ENCODE data around the gene ENDOV.

The ENDOV gene

DNA sequence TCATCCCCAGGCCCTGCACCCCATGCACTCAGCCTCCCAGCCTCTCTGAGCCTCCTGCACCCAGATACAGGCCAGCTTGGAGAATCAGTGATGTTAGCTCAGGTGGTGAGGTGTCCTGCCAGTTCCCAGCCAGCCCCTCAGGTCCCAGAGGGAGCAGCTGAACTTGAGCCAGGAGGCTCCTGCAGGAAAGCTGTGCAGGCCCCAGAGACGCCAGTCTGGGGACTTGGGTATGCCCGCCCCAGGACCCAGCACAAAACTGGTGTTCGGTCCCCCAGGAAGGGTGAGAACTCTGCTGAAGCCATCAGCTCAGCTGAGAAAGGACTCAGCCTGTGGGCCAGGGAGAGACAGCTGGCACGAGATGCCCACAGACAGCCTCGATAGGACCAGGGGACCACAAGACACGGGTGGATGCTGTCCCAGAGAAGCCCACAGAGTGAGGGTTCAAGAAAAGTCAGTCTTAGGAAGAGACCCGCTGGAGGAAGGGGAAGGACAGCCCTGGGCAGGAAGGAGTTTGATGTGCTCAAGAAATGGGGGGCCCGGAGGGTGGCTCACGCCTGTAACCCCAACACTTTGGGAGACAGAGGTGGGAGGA lies 11.0 kb downstream of the ENDOV start:
- no peak overlapping the region for H3K27ac ChIP-seq (ENCODE audit: low read depth, low read length)
- H2AFZ ChIP-seq (ENCODE audit: low read length, unreplicated experiment), result no peak overlapping the region
- H3K79me2 ChIP-seq (ENCODE audit: control insufficient read depth, insufficient read depth, low read length, unreplicated experiment), result no peaks in the 10 kb centered on the region
- H3K27me3 ChIP-seq (ENCODE audit: insufficient read depth, low read length), result no peaks in the 10 kb centered on the region
- H3K4me3 ChIP-seq (ENCODE audit: low read depth, low read length), result no peak overlapping the region
- no peaks in the 10 kb centered on the region for H3K36me3 ChIP-seq (ENCODE audit: insufficient read depth, low read length)
- no peaks in the 10 kb centered on the region for H3K4me1 ChIP-seq (ENCODE audit: control insufficient read depth, insufficient read depth, low read length, unreplicated experiment)

- Histone ChIP-seq H3K27me3 (ENCODE audit: insufficient read depth, low read length) (no peaks in the 10 kb centered on the region), H3K27ac (ENCODE audit: low read depth, low read length) (no peak overlapping the region), H2AFZ (ENCODE audit: low read length, unreplicated experiment) (no peak overlapping the region), H3K36me3 (ENCODE audit: insufficient read depth, low read length) (no peaks in the 10 kb centered on the region), H3K4me3 (ENCODE audit: low read depth, low read length) (no peak overlapping the region), H3K79me2 (ENCODE audit: control insufficient read depth, insufficient read depth, low read length, unreplicated experiment) (no peaks in the 10 kb centered on the region), H3K4me1 (ENCODE audit: control insufficient read depth, insufficient read depth, low read length, unreplicated experiment) (no peaks in the 10 kb centered on the region)
Observed at GRCh38 chr17:80426671-80427326, 11.8 kb downstream of the ENDOV start.

- Histone ChIP-seq H3K27me3 (ENCODE audit: insufficient read depth, low read length) (no peaks in the 10 kb centered on the region), H3K36me3 (ENCODE audit: insufficient read depth, low read length) (no peaks in the 10 kb centered on the region), H3K79me2 (ENCODE audit: control insufficient read depth, insufficient read depth, low read length, unreplicated experiment) (no peaks in the 10 kb centered on the region), H2AFZ (ENCODE audit: low read length, unreplicated experiment) (no peak overlapping the region), H3K4me3 (ENCODE audit: low read depth, low read length) (no peak overlapping the region), H3K4me1 (ENCODE audit: control insufficient read depth, insufficient read depth, low read length, unreplicated experiment) (no peaks in the 10 kb centered on the region), H3K27ac (ENCODE audit: low read depth, low read length) (no peak overlapping the region)
Observed at GRCh38 chr17:80427366-80428282, 12.7 kb downstream of the ENDOV start.

DNA sequence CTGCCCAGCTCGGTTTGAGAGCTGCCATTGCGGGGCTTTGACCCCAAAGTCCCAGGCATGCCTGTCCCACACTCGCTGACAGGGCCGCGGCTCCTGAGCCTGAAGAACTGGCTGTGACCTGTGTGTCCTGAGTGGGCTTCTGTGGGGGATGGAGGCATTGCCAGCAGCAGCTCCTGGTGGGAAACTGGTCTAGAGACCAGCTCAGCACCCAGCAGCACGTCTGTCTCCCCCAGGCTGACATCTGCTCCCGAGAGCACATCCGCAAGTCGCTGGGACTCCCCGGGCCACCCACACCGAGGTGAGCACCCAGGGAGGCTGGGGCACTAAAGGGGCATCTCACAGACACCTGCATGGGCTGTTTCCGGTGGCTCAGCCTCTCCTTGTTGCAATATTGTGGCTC lies 13.4 kb downstream of the ENDOV start:
- H3K4me3 ChIP-seq (ENCODE audit: low read depth, low read length), result no peak overlapping the region
- no peak overlapping the region for H2AFZ ChIP-seq (ENCODE audit: low read length, unreplicated experiment)
- no peaks in the 10 kb centered on the region for H3K27me3 ChIP-seq (ENCODE audit: insufficient read depth, low read length)
- no peaks in the 10 kb centered on the region for H3K36me3 ChIP-seq (ENCODE audit: insufficient read depth, low read length)
- H3K27ac ChIP-seq (ENCODE audit: low read depth, low read length), result no peak overlapping the region
- H3K4me1 ChIP-seq (ENCODE audit: control insufficient read depth, insufficient read depth, low read length, unreplicated experiment), result no peaks in the 10 kb centered on the region
- H3K79me2 ChIP-seq (ENCODE audit: control insufficient read depth, insufficient read depth, low read length, unreplicated experiment), result no peaks in the 10 kb centered on the region

DNA sequence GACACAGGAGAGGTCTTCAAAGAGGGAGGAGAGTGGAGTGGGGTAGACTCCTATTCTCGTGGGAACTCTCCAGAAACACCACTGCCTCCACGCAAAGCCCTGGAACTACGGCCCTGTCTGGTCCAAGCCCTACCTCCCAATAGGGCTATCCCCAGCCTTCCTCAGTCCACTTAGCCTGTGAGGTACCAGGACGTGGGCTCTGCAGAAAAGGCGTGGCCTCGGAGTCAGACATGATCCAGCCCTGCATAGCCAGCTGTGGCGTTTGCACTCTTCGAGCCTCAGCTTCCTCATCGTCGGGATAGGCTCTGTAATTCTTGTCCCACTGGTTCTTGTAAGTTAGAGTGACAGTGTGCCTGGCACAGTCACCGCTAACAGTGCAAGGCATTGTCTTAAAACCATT lies 13.8 kb downstream of the ENDOV start:
- H3K4me1 ChIP-seq (ENCODE audit: control insufficient read depth, insufficient read depth, low read length, unreplicated experiment), result no peaks in the 10 kb centered on the region

DNA sequence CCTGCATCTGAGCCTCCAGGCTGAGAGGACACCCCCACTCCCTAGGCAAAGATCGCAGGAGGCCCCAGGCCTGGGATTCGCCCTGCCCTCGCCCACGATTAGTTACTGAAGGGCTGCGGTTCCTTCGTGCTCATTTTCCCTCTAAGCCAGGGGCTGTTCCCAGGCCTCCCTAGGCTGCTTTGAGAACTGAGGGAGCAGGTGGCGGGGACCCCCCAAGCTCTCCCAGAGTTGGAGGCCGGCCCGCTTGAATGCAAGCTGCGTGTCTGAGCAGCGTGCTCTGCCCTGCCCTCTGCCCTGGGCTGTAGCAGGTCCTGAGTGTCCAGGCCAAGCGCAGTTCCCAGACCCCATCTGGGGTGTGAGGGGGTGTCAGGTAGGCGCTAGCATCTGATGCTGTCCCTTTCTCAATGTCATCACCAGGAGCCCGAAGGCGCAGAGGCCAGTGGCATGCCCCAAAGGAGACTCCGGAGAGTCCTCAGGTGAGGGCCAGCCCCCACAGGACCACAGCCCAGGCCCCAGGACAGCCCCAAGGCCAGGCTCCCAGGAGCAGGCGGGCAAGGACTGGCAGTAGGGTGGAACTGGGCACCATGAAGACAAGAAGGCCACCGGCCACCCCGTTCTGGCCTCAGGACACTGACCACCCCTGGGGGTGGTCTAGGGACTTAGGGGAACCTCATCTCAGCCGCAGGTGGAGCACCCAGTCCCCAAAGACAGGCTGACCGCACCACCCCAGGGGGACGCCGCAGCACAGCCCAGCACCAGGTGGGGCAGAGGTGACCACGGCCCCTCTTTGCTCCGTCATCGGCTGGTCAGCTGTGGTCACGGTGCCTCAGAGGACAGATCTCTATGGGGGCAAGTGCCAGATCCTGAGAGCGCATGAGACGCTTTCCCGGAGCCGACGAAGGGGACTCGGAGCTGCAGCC lies 14.6 kb downstream of the ENDOV start:
- Histone ChIP-seq H3K27ac (ENCODE audit: low read depth, low read length) (no peak overlapping the region), H2AFZ (ENCODE audit: low read length, unreplicated experiment) (no peak overlapping the region), H3K4me1 (ENCODE audit: control insufficient read depth, insufficient read depth, low read length, unreplicated experiment) (no peaks in the 10 kb centered on the region), H3K4me3 (ENCODE audit: low read depth, low read length) (no peak overlapping the region), H3K27me3 (ENCODE audit: insufficient read depth, low read length) (no peaks in the 10 kb centered on the region), H3K79me2 (ENCODE audit: control insufficient read depth, insufficient read depth, low read length, unreplicated experiment) (no peaks in the 10 kb centered on the region), H3K36me3 (ENCODE audit: insufficient read depth, low read length) (no peaks in the 10 kb centered on the region)

More for the DNA sequence above, 13.8 kb downstream of the ENDOV start:
- Histone ChIP-seq H2AFZ (ENCODE audit: low read length, unreplicated experiment) (no peak overlapping the region), H3K79me2 (ENCODE audit: control insufficient read depth, insufficient read depth, low read length, unreplicated experiment) (no peaks in the 10 kb centered on the region), H3K27me3 (ENCODE audit: insufficient read depth, low read length) (no peaks in the 10 kb centered on the region), H3K4me3 (ENCODE audit: low read depth, low read length) (no peak overlapping the region), H3K36me3 (ENCODE audit: insufficient read depth, low read length) (no peaks in the 10 kb centered on the region), H3K27ac (ENCODE audit: low read depth, low read length) (no peak overlapping the region)

DNA sequence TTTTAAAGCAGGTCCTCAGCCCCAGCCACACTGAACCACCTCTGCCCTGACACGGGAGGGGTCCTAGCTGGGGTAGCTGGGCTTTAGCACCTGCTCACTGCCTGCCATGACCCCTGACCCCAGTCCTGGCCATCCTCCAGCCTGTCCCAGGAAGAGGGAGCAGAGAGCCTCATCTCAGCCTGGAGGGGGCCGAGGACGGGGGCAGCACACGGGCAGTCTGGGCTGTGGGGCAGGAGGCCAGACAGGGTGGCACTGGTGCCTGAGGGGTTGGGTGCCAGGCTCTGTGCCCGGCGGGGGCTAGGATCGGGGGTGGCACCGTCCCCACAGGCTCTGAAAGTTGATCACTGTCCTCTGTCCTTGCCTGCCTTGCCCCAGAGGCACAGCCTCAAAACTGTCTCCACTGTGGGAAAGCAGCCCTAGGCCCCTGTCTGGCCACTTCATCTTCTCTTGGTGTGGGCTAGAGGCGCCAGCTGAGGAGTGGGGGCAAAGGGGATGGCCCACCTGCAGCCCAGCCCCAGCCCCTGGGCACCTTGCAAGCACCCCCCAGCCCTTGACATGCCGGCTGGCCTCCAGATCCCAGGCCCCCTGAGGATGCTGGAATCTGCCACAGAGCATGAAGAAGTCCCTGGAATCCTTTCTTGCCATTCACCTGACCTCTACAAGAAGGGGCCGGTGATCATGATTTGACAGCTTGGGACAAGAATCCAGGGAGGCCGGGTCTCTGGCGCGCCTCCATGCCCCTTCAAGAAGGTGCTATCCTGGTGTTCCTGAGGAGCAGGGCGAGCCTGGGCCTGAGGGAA lies 15.7 kb downstream of the ENDOV start:
- Histone ChIP-seq H3K27me3 (ENCODE audit: insufficient read depth, low read length) (no peaks in the 10 kb centered on the region), H2AFZ (ENCODE audit: low read length, unreplicated experiment) (no peak overlapping the region), H3K4me1 (ENCODE audit: control insufficient read depth, insufficient read depth, low read length, unreplicated experiment) (no peaks in the 10 kb centered on the region), H3K4me3 (ENCODE audit: low read depth, low read length) (no peak overlapping the region), H3K79me2 (ENCODE audit: control insufficient read depth, insufficient read depth, low read length, unreplicated experiment) (no peaks in the 10 kb centered on the region), H3K27ac (ENCODE audit: low read depth, low read length) (no peak overlapping the region), H3K36me3 (ENCODE audit: insufficient read depth, low read length) (no peaks in the 10 kb centered on the region)

- Histone ChIP-seq H3K4me3 (ENCODE audit: low read depth, low read length) (no peak overlapping the region), H3K79me2 (ENCODE audit: control insufficient read depth, insufficient read depth, low read length, unreplicated experiment) (no peaks in the 10 kb centered on the region), H3K4me1 (ENCODE audit: control insufficient read depth, insufficient read depth, low read length, unreplicated experiment) (no peaks in the 10 kb centered on the region), H3K27ac (ENCODE audit: low read depth, low read length) (no peak overlapping the region), H2AFZ (ENCODE audit: low read length, unreplicated experiment) (no peak overlapping the region), H3K27me3 (ENCODE audit: insufficient read depth, low read length) (no peaks in the 10 kb centered on the region), H3K36me3 (ENCODE audit: insufficient read depth, low read length) (no peaks in the 10 kb centered on the region)
Observed at GRCh38 chr17:80431246-80432195, 16.6 kb downstream of the ENDOV start.

GRCh38 chr17:80432350-80432955 lies 17.5 kb downstream of the ENDOV start:
- Histone ChIP-seq H2AFZ (ENCODE audit: low read length, unreplicated experiment) (no peak overlapping the region), H3K36me3 (ENCODE audit: insufficient read depth, low read length) (no peaks in the 10 kb centered on the region), H3K27ac (ENCODE audit: low read depth, low read length) (no peak overlapping the region), H3K79me2 (ENCODE audit: control insufficient read depth, insufficient read depth, low read length, unreplicated experiment) (no peaks in the 10 kb centered on the region), H3K4me1 (ENCODE audit: control insufficient read depth, insufficient read depth, low read length, unreplicated experiment) (no peaks in the 10 kb centered on the region), H3K27me3 (ENCODE audit: insufficient read depth, low read length) (no peaks in the 10 kb centered on the region), H3K4me3 (ENCODE audit: low read depth, low read length) (no peak overlapping the region)
